ENCODE measurements around the gene SLC2A14.
"Not testable (repeated sequence)": the region's sequence is repeated elsewhere in the genome, so short reads cannot be mapped to it uniquely, and the experiment has no call there.

SLC2A14 gene

GRCh38 chr12:7832059-7832696 is 40.5 kb downstream of the SLC2A14 start:
- peak; percentile 21 for DNase-seq

- DNase-seq = not testable (repeated sequence)
These were observed 43.0 kb downstream of the SLC2A14 start for GRCh38 chr12:7829737-7830136.

DNA sequence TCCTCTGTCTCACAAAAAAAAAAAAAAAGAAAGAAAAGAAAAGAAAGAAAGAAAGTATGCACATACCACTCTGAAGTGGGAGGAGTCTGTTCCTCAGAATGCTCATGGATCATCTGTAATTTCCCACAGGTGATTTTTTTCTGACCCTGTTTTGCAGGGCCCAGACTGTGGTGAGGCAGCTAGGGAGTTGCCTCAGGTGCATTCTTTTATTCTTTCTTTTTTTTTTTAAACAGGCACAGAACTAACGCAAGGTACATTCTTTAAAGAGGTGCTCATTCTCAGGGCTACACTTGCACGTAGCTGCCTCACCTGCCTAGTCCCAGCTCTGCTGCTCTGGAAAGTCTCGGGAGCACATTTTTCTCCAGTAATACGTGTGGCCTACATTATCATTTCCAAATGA is 47.0 kb downstream of the SLC2A14 start:
- DNase-seq = not testable (repeated sequence)

- peak; percentile 44 for DNase-seq
These were observed 65.7 kb downstream of the SLC2A14 start for GRCh38 chr12:7806863-7807487.

DNA sequence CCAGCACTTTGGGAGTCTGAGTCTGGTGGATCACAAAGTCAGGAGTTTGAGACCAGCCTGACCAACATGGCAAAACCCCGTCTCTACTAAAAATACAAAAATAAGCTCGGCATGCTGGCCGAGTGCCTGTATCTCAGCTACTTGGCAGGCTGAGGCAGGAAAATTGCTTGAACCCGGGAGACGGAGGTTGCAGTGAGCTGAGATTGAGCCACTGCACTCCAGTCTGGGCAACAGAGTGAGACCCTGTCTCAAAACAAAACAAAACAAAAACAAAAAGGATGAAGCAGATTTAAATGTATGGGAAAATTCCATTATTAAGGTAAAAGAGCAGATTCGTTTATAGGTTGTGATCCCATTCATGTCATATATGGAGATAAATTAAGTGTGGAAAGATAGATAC is 66.4 kb downstream of the SLC2A14 start:
- DNase-seq = not testable (repeated sequence)

DNA sequence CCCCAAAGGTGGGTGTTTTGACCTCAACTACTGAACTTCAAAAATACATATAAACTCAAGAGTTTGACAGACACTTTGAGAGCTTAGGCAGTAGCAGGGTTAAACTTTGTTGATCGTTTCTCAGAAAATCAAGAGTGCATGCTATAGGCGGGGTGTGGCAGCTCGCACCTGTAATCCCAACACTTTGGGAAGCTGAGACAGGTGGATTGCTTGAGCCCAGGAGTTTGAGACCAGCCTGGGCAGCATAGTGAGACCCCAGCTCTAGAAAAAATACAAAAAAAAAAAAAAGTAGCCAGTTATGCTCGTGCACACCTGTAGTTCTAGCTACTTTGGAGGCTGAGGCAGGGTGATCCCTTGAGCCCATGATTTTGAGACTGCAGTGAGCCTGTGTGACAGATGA is 71.3 kb downstream of the SLC2A14 start:
- DNase-seq = no peak

- DNase-seq = not testable (repeated sequence)
These were observed 73.9 kb downstream of the SLC2A14 start for GRCh38 chr12:7798750-7799308.

DNA sequence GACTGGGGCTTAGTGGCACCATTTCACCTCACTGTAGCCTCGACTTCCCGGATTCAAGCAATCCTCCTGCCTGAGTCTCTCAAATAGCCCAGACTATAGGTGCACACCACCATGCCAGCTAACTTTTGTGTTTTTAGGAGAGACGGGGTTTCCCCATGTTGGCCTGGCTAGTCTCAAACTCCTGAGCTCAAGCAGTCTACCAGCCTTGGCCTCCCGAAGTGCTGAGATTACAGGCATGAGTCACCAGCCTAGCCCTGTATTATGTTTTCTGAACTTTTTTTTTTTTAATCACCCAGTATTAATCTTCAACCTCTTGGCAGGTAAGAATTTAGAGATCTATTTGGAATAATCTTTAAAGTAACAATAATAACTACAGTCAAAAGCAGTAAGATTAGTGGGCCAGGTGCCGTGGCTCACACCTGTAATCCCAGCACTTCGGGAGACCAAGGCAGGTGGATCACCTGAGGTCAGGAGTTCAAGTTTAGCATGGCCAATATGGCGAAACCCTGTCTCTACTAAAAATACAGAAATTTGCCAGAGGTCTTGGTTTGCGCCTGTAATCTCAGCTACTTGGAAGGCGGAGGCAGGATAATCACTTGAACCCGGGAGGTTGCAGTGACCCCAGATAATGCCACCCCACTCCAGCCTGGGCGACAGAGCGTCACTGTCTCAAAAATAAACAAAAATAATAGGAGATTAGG is 74.9 kb downstream of the SLC2A14 start:
- DNase-seq = no peak

GRCh38 chr12:7797269-7797668 is 75.4 kb downstream of the SLC2A14 start:
- not testable (repeated sequence) for DNase-seq

GRCh38 chr12:7793211-7793610 is 79.5 kb downstream of the SLC2A14 start:
- DNase-seq = no peak

DNA sequence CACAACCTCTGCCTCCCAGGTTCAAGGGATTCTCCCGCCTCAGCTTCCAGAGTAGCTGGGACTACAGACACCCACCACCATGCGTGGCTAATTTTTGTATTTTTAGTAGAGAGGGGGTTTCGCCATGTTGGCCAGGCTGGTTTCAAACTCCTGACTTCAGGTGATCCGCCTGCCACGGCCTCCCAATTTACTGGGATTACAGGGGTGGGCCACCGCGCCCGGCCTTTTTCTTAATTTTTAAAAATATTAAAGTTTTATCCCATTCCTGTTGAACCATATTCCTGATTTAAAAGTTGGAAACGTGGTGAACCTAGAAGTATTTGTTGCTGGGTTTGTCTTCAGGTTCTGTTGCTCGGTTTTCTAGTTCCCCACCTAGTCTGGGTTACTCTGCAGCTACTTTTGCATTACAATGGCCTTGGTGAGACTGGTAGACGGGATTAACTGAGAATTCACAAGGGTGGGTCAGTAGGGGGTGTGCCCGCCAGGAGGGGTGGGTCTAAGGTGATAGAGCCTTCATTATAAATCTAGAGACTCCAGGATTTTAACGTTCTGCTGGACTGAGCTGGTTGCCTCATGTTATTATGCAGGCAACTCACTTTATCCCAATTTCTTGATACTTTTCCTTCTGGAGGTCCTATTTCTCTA is 83.7 kb downstream of the SLC2A14 start, which contains the start of gene NANOG:
NANOG (plus strand) TSS at position 519 of the 645 bp plus-strand sequence. CDS start 213 bp downstream, outside the sequence.
- DNase-seq = not testable (repeated sequence)

- DNase-seq = no peak
These were observed 84.4 kb downstream of the SLC2A14 start for GRCh38 chr12:7788294-7788660.

- DNase-seq = no peak
These were observed 85.0 kb downstream of the SLC2A14 start for GRCh38 chr12:7787574-7788293.

GRCh38 chr12:7784701-7785100 is 88.0 kb downstream of the SLC2A14 start:
- DNase-seq = no peak

GRCh38 chr12:7783433-7783832 is 89.3 kb downstream of the SLC2A14 start:
- not testable (repeated sequence) for DNase-seq

DNA sequence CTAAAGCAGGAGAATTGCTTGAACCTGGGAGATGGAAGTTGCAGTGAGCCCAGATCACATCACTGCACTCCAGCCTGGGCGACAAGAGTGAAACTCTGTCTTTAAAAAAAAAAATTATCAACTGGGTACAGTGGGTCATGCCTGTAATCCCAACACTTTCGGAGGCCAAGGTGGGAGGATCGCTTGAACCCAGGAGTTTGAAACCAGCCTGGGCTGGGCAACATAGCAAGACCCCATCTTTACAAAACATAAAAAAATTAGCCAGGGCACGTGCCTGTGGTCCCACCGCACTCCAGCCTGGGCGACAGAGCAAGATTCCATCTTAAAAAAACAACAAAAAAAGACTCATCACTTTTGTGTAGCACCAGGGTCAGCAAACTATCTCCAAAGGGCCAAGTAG is 90.7 kb downstream of the SLC2A14 start:
- DNase-seq = no peak

- no peak for DNase-seq
These were observed 91.4 kb downstream of the SLC2A14 start for GRCh38 chr12:7781274-7781673.

DNA sequence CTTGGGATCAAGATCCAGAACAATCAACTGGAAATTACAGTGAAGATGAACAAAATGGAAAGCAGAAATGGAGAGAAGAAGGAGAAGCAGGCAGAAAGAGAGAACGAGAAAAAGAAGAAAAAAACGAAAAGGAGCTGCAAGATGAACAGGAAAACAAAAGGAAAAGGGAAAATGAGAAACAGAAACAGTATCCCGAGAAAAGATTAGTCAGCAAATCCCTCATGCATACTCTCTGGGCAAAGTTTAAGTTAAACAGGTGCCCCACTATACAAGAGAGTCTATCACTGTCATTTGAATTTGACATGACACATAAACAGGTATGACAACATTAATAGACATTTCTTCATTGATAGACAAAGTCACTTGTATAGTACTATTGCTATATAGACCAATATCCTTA is 102.7 kb downstream of the SLC2A14 start:
- no peak for DNase-seq
